Calu3 (cell line): ENCODE data around the gene ZCCHC24. TPM values are rescaled to one million over a fixed set of nuclear protein-coding genes. Genes with fewer than 3 reads are reported as not detected.

Source experiments
- BruUV-seq: library from RNA; stranded (reverse); fragments of 400-500 nt; replicated peaks from 2 replicates; lab custom pipeline; 2021; lab: Mats Ljungman, UMichigan
- CTCF ChIA-PET: fragments of 300-600 bp; sonication (Branson Sonifier 250); formaldehyde crosslinking; loops from one replicate; lab custom pipeline; 2022; ENCODE audit warnings: antibody characterized with exemption; lab: Charles Lee
- DNase-seq: peaks from one replicate; pipeline ENCODE4 v3.0.0; 2022
- H3K27ac Mint-ChIP-seq: one replicate; pipeline ENCODE4 v1.8.0; 2022; ENCODE audit warnings: mixed read lengths; ENCODE audit not compliant: unreplicated experiment
- H3K27me3 Mint-ChIP-seq: one replicate; pipeline ENCODE4 v1.8.0; 2022; ENCODE audit warnings: mixed read lengths; ENCODE audit not compliant: unreplicated experiment
- H3K36me3 Mint-ChIP-seq: one replicate; pipeline ENCODE4 v1.8.0; 2022; ENCODE audit warnings: mild to moderate bottlenecking, moderate library complexity, mixed read lengths; ENCODE audit not compliant: insufficient read depth, unreplicated experiment
- H3K4me1 Mint-ChIP-seq: one replicate; pipeline ENCODE4 v1.8.0; 2022; ENCODE audit warnings: mild to moderate bottlenecking, low read depth, mixed read lengths; ENCODE audit not compliant: unreplicated experiment
- H3K4me3 Mint-ChIP-seq: one replicate; pipeline ENCODE4 v1.8.0; 2022; ENCODE audit warnings: mild to moderate bottlenecking, low read depth, moderate library complexity, mixed read lengths; ENCODE audit not compliant: unreplicated experiment
- H3K9me3 Mint-ChIP-seq: one replicate; pipeline ENCODE4 v1.8.0; 2022; ENCODE audit warnings: low read depth, mixed read lengths; ENCODE audit not compliant: unreplicated experiment
- CTCF ChIP-seq: fragments of 200-600 bp; IDR thresholded peaks from one replicate; pipeline ENCODE4 v1.8.0; 2022; ENCODE audit warnings: antibody characterized with exemption; ENCODE audit not compliant: unreplicated experiment
- intact Hi-C: fragments of 100-400 bp; cut with micrococcal nuclease; formaldehyde crosslinking; loops from one replicate; pipeline ENCODE4 v1.10.0; 2022; ENCODE audit not compliant: unreplicated experiment
- total RNA-seq: library from RNA; stranded (reverse); gene quantifications from 2 replicates; pipeline ENCODE4 v1.2.3, GENCODE V29; 2022

The ZCCHC24 gene
- total RNA-seq, 1 experiment from 2014 or later: 1.4 TPM

- Mint-ChIP-seq H3K27me3 (peaks cover 38% of the 10 kb centered on the region), H3K4me3 (no peak overlapping the region), H3K4me1 (peaks cover 15% of the 10 kb centered on the region), H3K36me3 (no peaks in the 10 kb centered on the region), H3K27ac (no peak overlapping the region), H3K9me3 (no peaks in the 10 kb centered on the region)
- no peak for TF ChIP-seq CTCF
- intact Hi-C loops: no loop called here
- CTCF ChIA-PET: interaction anchor here (0.7 to 0.9 kb wide), 2 partner anchors 10 to 71 kb away, joined by 5 to 8 read pairs; no protein-coding TSS in a partner anchor
- peak; percentile 42 for DNase-seq
- no TSS peak for BruUV-seq
Measured at GRCh38 chr10:79399223-79399831, 46.1 kb downstream of the ZCCHC24 start.

- no peaks in the 10 kb centered on the region for H3K9me3 Mint-ChIP-seq
- BruUV-seq: no TSS peak
- no peaks in the 10 kb centered on the region for H3K36me3 Mint-ChIP-seq
- peaks cover 9% of the 10 kb centered on the region for H3K4me1 Mint-ChIP-seq
- no peak for TF ChIP-seq CTCF
- H3K4me3 Mint-ChIP-seq: no peak overlapping the region
- CTCF ChIA-PET: no interaction called here
- H3K27me3 Mint-ChIP-seq: peaks cover 34% of the 10 kb centered on the region
- H3K27ac Mint-ChIP-seq: no peak overlapping the region
- DNase-seq: no peak
- intact Hi-C loops: no loop called here
Measured at GRCh38 chr10:79398642-79399041, 46.8 kb downstream of the ZCCHC24 start.

GRCh38 chr10:79397575-79398303 is 47.7 kb downstream of the ZCCHC24 start:
- CTCF ChIA-PET: no interaction called here

GRCh38 chr10:79397051-79397450 is 48.4 kb downstream of the ZCCHC24 start:
- no peaks in the 10 kb centered on the region for H3K4me1 Mint-ChIP-seq
- BruUV-seq: no TSS peak
- peaks cover 40% of the 10 kb centered on the region for H3K27me3 Mint-ChIP-seq
- CTCF ChIA-PET: interaction anchor here (1.5 kb wide), 1 partner anchor 22 kb away, joined by 4 read pairs; no protein-coding TSS in a partner anchor
- H3K9me3 Mint-ChIP-seq: no peaks in the 10 kb centered on the region
- H3K27ac Mint-ChIP-seq: no peak overlapping the region
- intact Hi-C loops: no loop called here
- no peak overlapping the region for H3K4me3 Mint-ChIP-seq
- no peak for TF ChIP-seq CTCF
- no peaks in the 10 kb centered on the region for H3K36me3 Mint-ChIP-seq
- no peak for DNase-seq

More at GRCh38 chr10:79397575-79398303, 47.7 kb downstream of the ZCCHC24 start:
- H3K9me3 Mint-ChIP-seq: no peaks in the 10 kb centered on the region
- H3K4me1 Mint-ChIP-seq: peaks cover under 1% of the 10 kb centered on the region
- intact Hi-C loops: no loop called here
- H3K27ac Mint-ChIP-seq: no peak overlapping the region
- BruUV-seq: no TSS peak
- no peak for TF ChIP-seq CTCF
- H3K27me3 Mint-ChIP-seq: peaks cover 34% of the 10 kb centered on the region
- no peaks in the 10 kb centered on the region for H3K36me3 Mint-ChIP-seq
- DNase-seq: no peak
- H3K4me3 Mint-ChIP-seq: no peak overlapping the region
